NCI-H82 treated with DMSO at 0.1 percent for 48 hours (cell line): ENCODE results near the gene CRHBP.
"Not testable (repeated sequence)": the region's sequence is repeated elsewhere in the genome, so short reads cannot be mapped to it uniquely, and the experiment has no call there.

Experiments
- DNase-seq: peaks from one replicate; lab custom pipeline; 2025; ENCODE audit not compliant: unreplicated experiment; lab: John Stamatoyannopoulos, UW

The CRHBP gene

GRCh38 chr5:76958991-76959767 lies 6.3 kb downstream of the CRHBP start:
- no peak for DNase-seq

GRCh38 chr5:76960004-76960625 lies 7.3 kb downstream of the CRHBP start:
- no peak for DNase-seq

GRCh38 chr5:76964060-76964459 lies 11.2 kb downstream of the CRHBP start:
- no peak for DNase-seq

GRCh38 chr5:76971511-76971910 lies 18.7 kb downstream of the CRHBP start:
- DNase-seq, result peak; percentile 71

- DNase-seq, result no peak
Observed at GRCh38 chr5:76972689-76973088, 19.8 kb downstream of the CRHBP start.

GRCh38 chr5:76974785-76975184 lies 21.9 kb downstream of the CRHBP start:
- DNase-seq, result no peak

GRCh38 chr5:76978869-76979268 lies 26.0 kb downstream of the CRHBP start:
- DNase-seq, result no peak

GRCh38 chr5:76980518-76981144 lies 27.8 kb downstream of the CRHBP start:
- DNase-seq, result no peak

- DNase-seq, result no peak
Observed at GRCh38 chr5:76982450-76982849, 29.6 kb downstream of the CRHBP start.

GRCh38 chr5:76983468-76983867 lies 30.6 kb downstream of the CRHBP start:
- DNase-seq, result no peak

- DNase-seq, result no peak
Observed at GRCh38 chr5:76986825-76987526, 34.1 kb downstream of the CRHBP start.

GRCh38 chr5:76990899-76991459 lies 38.1 kb downstream of the CRHBP start:
- DNase-seq, result no peak

- DNase-seq, result not testable (repeated sequence)
Observed at GRCh38 chr5:76993436-76993835, 40.6 kb downstream of the CRHBP start.

- no peak for DNase-seq
Observed at GRCh38 chr5:76994337-76994736, 41.5 kb downstream of the CRHBP start.

GRCh38 chr5:76998251-76998650 lies 45.4 kb downstream of the CRHBP start:
- not testable (repeated sequence) for DNase-seq

- DNase-seq, result no peak
Observed at GRCh38 chr5:76999451-76999850, 46.6 kb downstream of the CRHBP start.

- no peak for DNase-seq
Observed at GRCh38 chr5:77003246-77003645, 50.4 kb downstream of the CRHBP start.

GRCh38 chr5:77006124-77006523 lies 53.3 kb downstream of the CRHBP start:
- DNase-seq, result no peak

- DNase-seq, result no peak
Observed at GRCh38 chr5:77008413-77008812, 55.6 kb downstream of the CRHBP start.

GRCh38 chr5:77010243-77010642 lies 57.4 kb downstream of the CRHBP start:
- no peak for DNase-seq

GRCh38 chr5:77011498-77011897 lies 58.7 kb downstream of the CRHBP start:
- no peak for DNase-seq
